Measurements from ENCODE around the gene IGIP. TPM values are rescaled to one million over a fixed set of nuclear protein-coding genes. Genes with fewer than 3 reads are reported as not detected.

Gene IGIP
- total RNA-seq (9.9 and 10.0 TPM in 2 replicates), polyA plus RNA-seq (0.98 and 1.3 TPM in 2 replicates), polyA minus RNA-seq (1.2 and 1.3 TPM in 2 replicates)
- 7.3 TPM for total RNA-seq (2013)

DNA sequence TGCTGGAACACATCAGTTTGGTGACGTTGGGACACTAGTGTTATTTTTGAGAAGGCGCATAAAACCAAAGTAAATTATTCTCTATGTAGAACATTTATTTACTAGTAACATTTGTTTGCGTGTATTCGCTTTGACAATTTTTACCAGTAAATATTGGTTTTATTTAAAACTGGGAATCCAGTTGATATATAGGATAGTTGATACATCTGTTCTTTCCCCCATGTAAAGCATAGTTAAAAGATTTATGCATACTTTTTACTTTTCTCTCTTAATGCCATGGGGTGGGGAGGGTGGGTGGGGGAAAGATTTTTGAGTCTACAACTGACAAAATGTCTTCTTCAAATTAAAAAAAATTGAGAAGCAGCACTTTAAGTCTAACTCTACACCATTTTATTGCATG, at the start of gene IGIP:
Gene IGIP (plus strand): TSS at position 301 of the 400 bp plus-strand sequence. CDS start 2,540 bp downstream, outside the sequence.
- Histone ChIP-seq H3K4me2 (replicated peaks; ENCODE audit: low read depth, low read length, poor library complexity, severe bottlenecking) (no peak within 1 kb of the TSS), H3K4me1 (ENCODE audit: control insufficient read depth in 2 of 2, insufficient read depth in 2 of 2, low read length in 2 of 2) (no peaks in the 10 kb centered on the region), H3K27ac (ENCODE audit: low read length in 2 of 2) (no peak within 1 kb of the TSS), H3K36me3 (replicated peaks in 1 of 2; ENCODE audit: control extremely low read depth in 1 of 2, control insufficient read depth in 1 of 2, extremely low read depth in 1 of 2, insufficient read depth in 2 of 2, low read length in 1 of 2) (no peaks in the 10 kb centered on the region), H3K9me3 (ENCODE audit: control extremely low read depth in 1 of 3, control insufficient read depth in 2 of 3, insufficient read depth in 1 of 3, low read length in 2 of 3) (no peaks in the 10 kb centered on the region), H3K79me2 (ENCODE audit: control insufficient read depth, insufficient read depth, low read length) (peaks cover 61% of the 10 kb centered on the region), H3K4me3 (ENCODE audit: control extremely low read depth in 1 of 5, extremely low read depth in 1 of 5, insufficient read depth in 1 of 5, low read depth in 2 of 5, low read length in 4 of 5) (no peak within 1 kb of the TSS), H3K27me3 (replicated peaks in 1 of 4; ENCODE audit: control extremely low read depth in 1 of 4, control insufficient read depth in 3 of 4, insufficient read depth in 4 of 4, low read length in 3 of 4) (no peaks in the 10 kb centered on the region), H2AFZ (ENCODE audit: insufficient read depth, low read depth, low read length, poor library complexity, severe bottlenecking) (no peak within 1 kb of the TSS), H4K20me1 (ENCODE audit: control insufficient read depth, insufficient read depth, low read length, poor library complexity, severe bottlenecking) (peaks cover 38% of the 10 kb centered on the region), H3K9ac (ENCODE audit: low read length) (no peak within 1 kb of the TSS)
- H3K9me3 Mint-ChIP-seq (ENCODE audit: insufficient read depth) = no peaks in the 10 kb centered on the region
- ChIA-PET CTCF (interaction anchor here (1.8 kb wide), 1 partner anchor 20 kb away, joined by 5 read pairs; no protein-coding TSS in a partner anchor), POLR2A (no interaction called here)
- H3K4me1 Mint-ChIP-seq = peaks cover 19% of the 10 kb centered on the region
- H3K27ac Mint-ChIP-seq = no peak within 1 kb of the TSS
- H3K27me3 Mint-ChIP-seq = no peaks in the 10 kb centered on the region
- no peak within 1 kb of the TSS for H3K4me3 Mint-ChIP-seq
- intact Hi-C loops (cut with micrococcal nuclease) = no loop called here
- WGBS (ENCODE audit: insufficient coverage) = no CpG with 5 or more reads among the region's 4 CpGs
- DNase-seq (no peak), ATAC-seq (ENCODE audit: low read depth) (no peak)
- TF ChIP-seq, protein P1, sequence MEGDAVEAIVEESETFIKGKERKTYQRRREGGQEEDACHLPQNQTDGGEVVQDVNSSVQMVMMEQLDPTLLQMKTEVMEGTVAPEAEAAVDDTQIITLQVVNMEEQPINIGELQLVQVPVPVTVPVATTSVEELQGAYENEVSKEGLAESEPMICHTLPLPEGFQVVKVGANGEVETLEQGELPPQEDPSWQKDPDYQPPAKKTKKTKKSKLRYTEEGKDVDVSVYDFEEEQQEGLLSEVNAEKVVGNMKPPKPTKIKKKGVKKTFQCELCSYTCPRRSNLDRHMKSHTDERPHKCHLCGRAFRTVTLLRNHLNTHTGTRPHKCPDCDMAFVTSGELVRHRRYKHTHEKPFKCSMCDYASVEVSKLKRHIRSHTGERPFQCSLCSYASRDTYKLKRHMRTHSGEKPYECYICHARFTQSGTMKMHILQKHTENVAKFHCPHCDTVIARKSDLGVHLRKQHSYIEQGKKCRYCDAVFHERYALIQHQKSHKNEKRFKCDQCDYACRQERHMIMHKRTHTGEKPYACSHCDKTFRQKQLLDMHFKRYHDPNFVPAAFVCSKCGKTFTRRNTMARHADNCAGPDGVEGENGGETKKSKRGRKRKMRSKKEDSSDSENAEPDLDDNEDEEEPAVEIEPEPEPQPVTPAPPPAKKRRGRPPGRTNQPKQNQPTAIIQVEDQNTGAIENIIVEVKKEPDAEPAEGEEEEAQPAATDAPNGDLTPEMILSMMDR (IDR thresholded peaks at IDR 0.05) = no peak
- TF ChIP-seq EZH2 (IDR thresholded peaks at IDR 0.05; ENCODE audit: borderline replicate concordance, insufficient read depth, low read depth, low read length, poor library complexity, severe bottlenecking) = no peak

DNA sequence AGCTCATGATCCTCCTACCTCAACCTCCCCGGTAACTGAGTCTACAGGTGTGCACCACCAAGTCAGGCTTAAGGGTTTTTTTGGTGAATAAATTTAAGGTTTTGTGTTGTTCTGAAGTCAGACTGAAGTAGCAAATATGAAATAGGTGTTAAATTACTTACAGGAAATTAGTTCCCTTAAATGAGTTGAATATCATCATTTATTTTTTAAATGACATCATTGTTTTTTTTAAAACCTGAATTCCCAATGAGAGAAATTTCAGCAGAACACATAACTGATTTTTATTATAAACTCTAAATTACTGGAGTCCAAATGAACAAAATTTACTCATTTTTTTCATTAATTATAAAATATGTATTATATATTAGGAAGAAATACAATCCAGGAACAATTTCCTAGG, 49.6 kb upstream of the IGIP start:
- H3K27ac ChIP-seq (ENCODE audit: low read length in 2 of 2) = no peak overlapping the region
- intact Hi-C loops (cut with micrococcal nuclease) = no loop called here
- no peaks in the 10 kb centered on the region for H3K9me3 ChIP-seq (ENCODE audit: control extremely low read depth in 1 of 3, control insufficient read depth in 2 of 3, insufficient read depth in 1 of 3, low read length in 2 of 3)
- no peak for TF ChIP-seq EZH2 (IDR thresholded peaks at IDR 0.05; ENCODE audit: borderline replicate concordance, insufficient read depth, low read depth, low read length, poor library complexity, severe bottlenecking)
- TF ChIP-seq, protein P1 (IDR thresholded peaks at IDR 0.05) = no peak
- no peaks in the 10 kb centered on the region for H3K79me2 ChIP-seq (ENCODE audit: control insufficient read depth, insufficient read depth, low read length)
- no peak overlapping the region for H2AFZ ChIP-seq (ENCODE audit: insufficient read depth, low read depth, low read length, poor library complexity, severe bottlenecking)
- ChIA-PET CTCF (interaction anchor here (0.9 to 13.6 kb wide), 5 partner anchors 9 to 76 kb away, joined by 3 to 513 read pairs (median 4); no protein-coding TSS in a partner anchor), POLR2A (no interaction called here)
- H3K4me2 ChIP-seq (replicated peaks; ENCODE audit: low read depth, low read length, poor library complexity, severe bottlenecking) = no peak overlapping the region
- H3K27ac Mint-ChIP-seq = no peak overlapping the region
- no peak overlapping the region for H3K4me3 ChIP-seq (ENCODE audit: control extremely low read depth in 1 of 5, extremely low read depth in 1 of 5, insufficient read depth in 1 of 5, low read depth in 2 of 5, low read length in 4 of 5)
- no peak for DNase-seq
- no peak for ATAC-seq (ENCODE audit: low read depth)
- no peaks in the 10 kb centered on the region for H3K4me1 Mint-ChIP-seq
- H3K27me3 Mint-ChIP-seq = peaks cover 28% of the 10 kb centered on the region
- no CpG with 5 or more reads among the region's 1 CpG for WGBS (ENCODE audit: insufficient coverage)
- no peak overlapping the region for H3K4me3 Mint-ChIP-seq
- H3K9me3 Mint-ChIP-seq (ENCODE audit: insufficient read depth) = no peaks in the 10 kb centered on the region
- H3K36me3 ChIP-seq (replicated peaks in 1 of 2; ENCODE audit: control extremely low read depth in 1 of 2, control insufficient read depth in 1 of 2, extremely low read depth in 1 of 2, insufficient read depth in 2 of 2, low read length in 1 of 2) = no peaks in the 10 kb centered on the region
- H3K9ac ChIP-seq (ENCODE audit: low read length) = no peak overlapping the region
- peaks cover 0 to 17% (median 6%) of the 10 kb centered on the region in 4 experiments for H3K27me3 ChIP-seq (replicated peaks in 1 of 4; ENCODE audit: control extremely low read depth in 1 of 4, control insufficient read depth in 3 of 4, insufficient read depth in 4 of 4, low read length in 3 of 4)
- H3K4me1 ChIP-seq (ENCODE audit: control insufficient read depth in 2 of 2, insufficient read depth in 2 of 2, low read length in 2 of 2) = no peaks in the 10 kb centered on the region
- H4K20me1 ChIP-seq (ENCODE audit: control insufficient read depth, insufficient read depth, low read length, poor library complexity, severe bottlenecking) = no peaks in the 10 kb centered on the region
